ENCODE data around the gene DMD. TPM values are rescaled to one million over a fixed set of nuclear protein-coding genes. Genes with fewer than 3 reads are reported as not detected.

DMD gene
- total and polyA plus RNA-seq, 2 of the 13 experiments (the other 11 are each of a cell fraction or from before 2014, with no cell fraction given) = 17.6 to 25.9 TPM

- Histone ChIP-seq H3K4me2 (ENCODE audit: low read depth, low read length) (no peak overlapping the region), H3K9me3 (ENCODE audit: low read length) (no peaks in the 10 kb centered on the region), H2AFZ (ENCODE audit: low read length) (no peak overlapping the region), H4K20me1 (ENCODE audit: insufficient read depth, low read length) (no peaks in the 10 kb centered on the region), H3K79me2 (ENCODE audit: insufficient read depth, low read length) (no peaks in the 10 kb centered on the region), H3K27me3 (ENCODE audit: control insufficient read depth in 1 of 2, insufficient read depth in 2 of 2, low read length in 2 of 2) (no peaks in the 10 kb centered on the region), H3K4me3 (replicated peaks in 1 of 3; ENCODE audit: insufficient read depth in 1 of 3, low read depth in 2 of 3, low read length in 3 of 3) (no peak overlapping the region), H3K9ac (ENCODE audit: insufficient read depth, low read depth, low read length) (no peak overlapping the region), H3K4me1 (ENCODE audit: insufficient read depth, low read length) (peaks cover 17% of the 10 kb centered on the region), H3K27ac (ENCODE audit: extremely low read length, insufficient read depth, low read length) (peak overlapping the region; percentile 57), H3K36me3 (replicated peaks in 1 of 2; ENCODE audit: control insufficient read depth in 1 of 2, insufficient read depth in 2 of 2, low read length in 2 of 2) (peaks cover 2 to 4% of the 10 kb centered on the region in 2 experiments; a peak in 2 of 5 replicates)
- whole genome bisulfite sequencing (ENCODE audit: low lambda C conversion rate) = 100% methylated on average over 1 of the region's 1 CpG
- intact Hi-C loops (cut with micrococcal nuclease; ENCODE audit: unreplicated experiment) = no loop called here
- ChIA-PET CTCF (ENCODE audit: low intra/inter-chr PET ratio, low total read pairs) (no interaction called here), POLR2A (no interaction called here)
- DNase-seq (ENCODE audit: low spot score) (no peak), FAIRE-seq (no peak), ATAC-seq (no peak)
- in situ Hi-C loops (cut with HindIII; ENCODE audit: extremely low pct_ligation_motif_present, low pct_unique_long_range_greater_than_20kb) = no loop called here
- BruUV-seq (replicated peaks) = no TSS peak
- no peak for TF ChIP-seq ZNF44 (CRISPR knock-in tag; IDR thresholded peaks at IDR 0.05)
- no peak for TF ChIP-seq ZNF883 (CRISPR knock-in tag; IDR thresholded peaks at IDR 0.05; ENCODE audit: not compliant biosample characterization)
- no peak for TF ChIP-seq RFX1 (IDR thresholded peaks at IDR 0.05)
- TF ChIP-seq ATF1 (CRISPR knock-in tag; IDR thresholded peaks at IDR 0.05) = no peak
- no peak for TF ChIP-seq THYN1 (CRISPR knock-in tag; IDR thresholded peaks at IDR 0.05; ENCODE audit: borderline replicate concordance, low read depth)
- TF ChIP-seq, protein P1, sequence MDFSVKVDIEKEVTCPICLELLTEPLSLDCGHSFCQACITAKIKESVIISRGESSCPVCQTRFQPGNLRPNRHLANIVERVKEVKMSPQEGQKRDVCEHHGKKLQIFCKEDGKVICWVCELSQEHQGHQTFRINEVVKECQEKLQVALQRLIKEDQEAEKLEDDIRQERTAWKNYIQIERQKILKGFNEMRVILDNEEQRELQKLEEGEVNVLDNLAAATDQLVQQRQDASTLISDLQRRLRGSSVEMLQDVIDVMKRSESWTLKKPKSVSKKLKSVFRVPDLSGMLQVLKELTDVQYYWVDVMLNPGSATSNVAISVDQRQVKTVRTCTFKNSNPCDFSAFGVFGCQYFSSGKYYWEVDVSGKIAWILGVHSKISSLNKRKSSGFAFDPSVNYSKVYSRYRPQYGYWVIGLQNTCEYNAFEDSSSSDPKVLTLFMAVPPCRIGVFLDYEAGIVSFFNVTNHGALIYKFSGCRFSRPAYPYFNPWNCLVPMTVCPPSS (IDR thresholded peaks at IDR 0.05) = no peak
- TF ChIP-seq RNF219 (CRISPR knock-in tag; IDR thresholded peaks at IDR 0.05) = no peak
- TF ChIP-seq CAMTA2 (CRISPR knock-in tag; IDR thresholded peaks at IDR 0.05; ENCODE audit: borderline replicate concordance) = no peak
- TF ChIP-seq ZNF337 (CRISPR knock-in tag; IDR thresholded peaks at IDR 0.05; ENCODE audit: borderline replicate concordance, low read depth) = no peak
- TF ChIP-seq ZNF251 (CRISPR knock-in tag; IDR thresholded peaks at IDR 0.05) = no peak
- no peak for TF ChIP-seq SALL1 (CRISPR knock-in tag; IDR thresholded peaks at IDR 0.05)
- TF ChIP-seq ZNF619 (CRISPR knock-in tag; IDR thresholded peaks at IDR 0.05) = no peak
- no peak for TF ChIP-seq AHR (CRISPR knock-in tag; IDR thresholded peaks at IDR 0.05)
- TF ChIP-seq ZNF10 (CRISPR knock-in tag; IDR thresholded peaks at IDR 0.05; ENCODE audit: borderline replicate concordance, low read depth) = no peak
- no peak for TF ChIP-seq HNRNPH1 (optimal IDR thresholded peaks at IDR 0.05; ENCODE audit: low read depth, low read length)
Observed at GRCh38 chrX:31200430-31200829, 2010.9 kb downstream of the DMD start.

Measured in HepG2 (cell line).